Left ventricle myocardium inferior (tissue), 1 donor: Measurements from ENCODE around the gene ALG8. TPM values are rescaled to one million over a fixed set of nuclear protein-coding genes. Genes with fewer than 3 reads are reported as not detected.

Experiments used
- DNase-seq: peaks from one replicate; pipeline ENCODE4 v3.0.0-alpha.2; 2020
- H3K27ac ChIP-seq: fragments of 200-600 bp; replicated peaks from 2 replicates; pipeline ENCODE4 v1.8.0; 2021
- H3K27me3 ChIP-seq: fragments of 200-600 bp; 2 replicates; pipeline ENCODE4 v1.8.0; 2021; ENCODE audit warnings: low read depth
- H3K36me3 ChIP-seq: fragments of 200-600 bp; 2 replicates; pipeline ENCODE4 v1.8.0; 2021
- H3K4me1 ChIP-seq: fragments of 200-600 bp; 2 replicates; pipeline ENCODE4 v1.8.0; 2021
- H3K4me3 ChIP-seq: fragments of 200-600 bp; 2 replicates; pipeline ENCODE4 v1.8.0; 2021; ENCODE audit warnings: mild to moderate bottlenecking, moderate library complexity
- H3K9me3 ChIP-seq: fragments of 200-600 bp; replicated peaks from 2 replicates; pipeline ENCODE4 v1.8.0; 2021
- CTCF ChIP-seq: fragments of 200-600 bp; IDR thresholded peaks from 2 replicates; pipeline ENCODE4 v1.8.0; 2021; ENCODE audit warnings: antibody characterized with exemption, mild to moderate bottlenecking, borderline replicate concordance
- intact Hi-C: fragments of 100-400 bp; cut with micrococcal nuclease; formaldehyde crosslinking; loops from one replicate; pipeline ENCODE4 v1.11.0; 2022
- total RNA-seq: library from RNA; stranded (reverse); fragmentation: NEBNext Ultra II Directional; extraction: Animal tissue kit (Norgen Biotek cat#: 25700); gene quantifications from one replicate; pipeline ENCODE4 v1.2.1, GENCODE V29; 2021
- donor health status: DM: no; HTN: yes; CAD: no; lungs with severe emphysema.

Gene ALG8
- total RNA-seq, 1 donor from 2014 or later, result 15.3 TPM

GRCh38 chr11:78170874-78171549 is 31.6 kb upstream of the ALG8 start:
- no peak overlapping the region for H3K4me3 ChIP-seq
- intact Hi-C loops, result no loop called here
- DNase-seq, result no peak
- H3K9me3 ChIP-seq, result no peaks in the 10 kb centered on the region
- H3K27me3 ChIP-seq, result no peaks in the 10 kb centered on the region
- H3K4me1 ChIP-seq, result peaks cover 63% of the 10 kb centered on the region
- no peak for TF ChIP-seq CTCF
- peaks cover 18% of the 10 kb centered on the region for H3K36me3 ChIP-seq
- peak overlapping the region; percentile 92 for H3K27ac ChIP-seq

- intact Hi-C loops, result no loop called here
- DNase-seq, result no peak
- no peaks in the 10 kb centered on the region for H3K9me3 ChIP-seq
- no peaks in the 10 kb centered on the region for H3K27me3 ChIP-seq
- peaks cover 63% of the 10 kb centered on the region for H3K4me1 ChIP-seq
- H3K27ac ChIP-seq, result peak overlapping the region; percentile 92
- peaks cover 18% of the 10 kb centered on the region for H3K36me3 ChIP-seq
- no peak for TF ChIP-seq CTCF
- H3K4me3 ChIP-seq, result no peak overlapping the region
Observed at GRCh38 chr11:78170413-78170812, 31.0 kb upstream of the ALG8 start.

GRCh38 chr11:78168539-78169477 is 29.4 kb upstream of the ALG8 start:
- intact Hi-C loops, result no loop called here
- TF ChIP-seq CTCF, result no peak
- Histone ChIP-seq H3K9me3 (no peaks in the 10 kb centered on the region), H3K4me1 (peaks cover 59% of the 10 kb centered on the region), H3K27ac (peak overlapping the region; percentile 92), H3K36me3 (peaks cover 11% of the 10 kb centered on the region), H3K4me3 (peak overlapping the region; percentile 17), H3K27me3 (no peaks in the 10 kb centered on the region)
- peak; percentile 87 for DNase-seq

GRCh38 chr11:78166855-78167469 is 27.5 kb upstream of the ALG8 start:
- peaks cover 59% of the 10 kb centered on the region for H3K4me1 ChIP-seq
- no peaks in the 10 kb centered on the region for H3K27me3 ChIP-seq
- H3K4me3 ChIP-seq, result no peak overlapping the region
- H3K27ac ChIP-seq, result peak overlapping the region; percentile 92
- TF ChIP-seq CTCF, result no peak
- intact Hi-C loops, result no loop called here
- no peak for DNase-seq
- no peaks in the 10 kb centered on the region for H3K9me3 ChIP-seq
- no peaks in the 10 kb centered on the region for H3K36me3 ChIP-seq

- no peak for TF ChIP-seq CTCF
- H3K4me3 ChIP-seq, result no peak overlapping the region
- intact Hi-C loops, result no loop called here
- peak overlapping the region; percentile 58 for H3K27ac ChIP-seq
- no peaks in the 10 kb centered on the region for H3K36me3 ChIP-seq
- no peaks in the 10 kb centered on the region for H3K27me3 ChIP-seq
- H3K9me3 ChIP-seq, result no peaks in the 10 kb centered on the region
- H3K4me1 ChIP-seq, result peaks cover 57% of the 10 kb centered on the region
- DNase-seq, result no peak
Observed at GRCh38 chr11:78164471-78164870, 25.0 kb upstream of the ALG8 start.
